HG02973 (cell line): ENCODE results near the gene VCP.

Source experiments
- ATAC-seq: cut with Tn5 transposase; IDR thresholded peaks from one replicate; pipeline ENCODE4 v1.9.1; 2021; ENCODE audit warnings: moderate library complexity; ENCODE audit not compliant: unreplicated experiment

Gene VCP

GRCh38 chr9:35072461-35073278 is at the start of gene VCP:
Gene VCP (minus strand): TSS chr9:35072625. CDS start chr9:35072353, 272 bp downstream.
- ATAC-seq: peak; percentile 80

GRCh38 chr9:35116898-35117551 is 44.6 kb upstream of the VCP start:
- peak; percentile 39 for ATAC-seq

GRCh38 chr9:35116539-35116897 is 44.1 kb upstream of the VCP start:
- ATAC-seq: no peak

GRCh38 chr9:35115680-35116538 is 43.5 kb upstream of the VCP start, which contains the start of gene ATOSB:
Gene ATOSB (minus strand): TSS chr9:35115862. CDS start chr9:35108274, 7,588 bp downstream.
- peak; percentile 48 for ATAC-seq

GRCh38 chr9:35114840-35115628 is 42.6 kb upstream of the VCP start:
- no peak for ATAC-seq

GRCh38 chr9:35114113-35114839 is 41.9 kb upstream of the VCP start:
- no peak for ATAC-seq

- ATAC-seq: no peak
Measured at GRCh38 chr9:35112257-35113020, 40.0 kb upstream of the VCP start.

- ATAC-seq: peak; percentile 59
Measured at GRCh38 chr9:35111001-35111933, 38.8 kb upstream of the VCP start.

GRCh38 chr9:35110327-35110761 is 37.9 kb upstream of the VCP start:
- ATAC-seq: no peak

- no peak for ATAC-seq
Measured at GRCh38 chr9:35108946-35109575, 36.6 kb upstream of the VCP start.

GRCh38 chr9:35108461-35108860 is 36.0 kb upstream of the VCP start:
- ATAC-seq: no peak

GRCh38 chr9:35107297-35108290 is 35.2 kb upstream of the VCP start:
- no peak for ATAC-seq

- ATAC-seq: no peak
Measured at GRCh38 chr9:35106343-35106730, 33.9 kb upstream of the VCP start.

- no peak for ATAC-seq
Measured at GRCh38 chr9:35105571-35106342, 33.3 kb upstream of the VCP start.

- ATAC-seq: no peak
Measured at GRCh38 chr9:35105126-35105525, 32.7 kb upstream of the VCP start.

- no peak for ATAC-seq
Measured at GRCh38 chr9:35104586-35104985, 32.2 kb upstream of the VCP start.
